Mononuclear cell (primary cell): Measurements from ENCODE around the gene TMEM119. TPM values are rescaled to one million over a fixed set of nuclear protein-coding genes. Genes with fewer than 3 reads are reported as not detected.
"Not testable (repeated sequence)": the region's sequence is repeated elsewhere in the genome, so short reads cannot be mapped to it uniquely, and the experiment has no call there.

Experiments
- H3K27me3 ChIP-seq: 2 replicates; pipeline ENCODE4 v1.6.0; 2011; ENCODE audit warnings: low read length, control low read depth; ENCODE audit not compliant: insufficient read depth
- H3K4me1 ChIP-seq: 2 replicates; pipeline ENCODE4 v1.5.1; 2011; ENCODE audit warnings: mild to moderate bottlenecking, low read length, control low read depth; ENCODE audit not compliant: insufficient read depth
- H3K4me3 ChIP-seq: 2 replicates; pipeline ENCODE4 v1.5.1; 2011; ENCODE audit warnings: mild to moderate bottlenecking, low read length, moderate library complexity
- H3K9me3 ChIP-seq: 2 replicates; pipeline ENCODE4 v1.5.1; 2011; ENCODE audit warnings: low read depth, mild to moderate bottlenecking, control low read depth, low read length
- total RNA-seq: library from RNA; depleted of rRNA; stranded (reverse); fragments of >200 nt; gene quantifications from one replicate; pipeline ENCODE4 v1.2.3, GENCODE V29; 2012

The TMEM119 gene
- total RNA-seq, 1 donor = 1.4 TPM

GRCh38 chr12:108563136-108563803 is 34.6 kb downstream of the TMEM119 start:
- Histone ChIP-seq H3K4me1 (peaks cover 64% of the 10 kb centered on the region), H3K4me3 (peak overlapping the region; percentile 97), H3K27me3 (no peaks in the 10 kb centered on the region), H3K9me3 (no peaks in the 10 kb centered on the region)

DNA sequence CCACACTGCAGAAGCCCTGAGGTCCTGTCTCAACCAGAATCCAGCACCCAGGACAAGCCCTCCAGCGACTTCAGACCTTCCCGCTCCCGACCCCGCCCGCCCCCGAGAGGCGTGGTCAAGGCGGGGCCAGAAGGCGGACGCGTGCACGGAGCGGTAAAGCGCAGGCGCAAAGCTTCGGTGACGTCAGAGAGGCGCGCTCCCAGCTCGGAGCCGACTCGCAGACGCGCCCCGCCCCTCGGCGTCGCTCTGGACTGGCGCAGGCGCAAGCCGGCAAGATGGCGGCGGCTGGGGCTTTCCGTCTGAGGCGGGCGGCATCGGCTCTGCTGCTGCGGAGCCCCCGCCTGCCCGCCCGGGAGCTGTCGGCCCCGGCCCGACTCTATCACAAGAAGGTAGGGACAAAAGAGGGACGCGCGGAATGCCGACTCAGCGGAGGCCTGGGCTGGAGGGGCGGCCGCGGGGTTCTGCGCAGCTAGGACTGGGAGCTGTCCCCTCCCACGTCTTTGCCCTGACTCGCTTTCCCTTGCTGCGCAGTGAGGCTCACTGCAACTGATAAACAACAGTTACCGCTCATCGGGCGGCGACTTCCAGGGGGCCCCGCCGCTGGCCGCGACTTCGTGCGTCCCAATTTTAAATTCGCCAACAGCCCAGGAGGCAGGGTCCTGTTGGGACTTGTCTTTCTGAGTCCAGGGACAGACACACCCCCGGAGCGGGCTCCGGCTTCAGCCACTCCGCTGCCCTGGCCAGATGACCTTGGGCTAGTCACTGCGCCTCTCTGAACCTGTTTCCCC is 35.3 kb downstream of the TMEM119 start, which contains the start of gene ISCU:
TSS of gene ISCU (plus strand) at position 249 of the 788 bp plus-strand sequence. CDS start at position 276, 27 bp downstream.
- Histone ChIP-seq H3K27me3 (no peaks in the 10 kb centered on the region), H3K4me3 (peak within 1 kb of the TSS; percentile 97), H3K9me3 (no peaks in the 10 kb centered on the region), H3K4me1 (peaks cover 64% of the 10 kb centered on the region)

DNA sequence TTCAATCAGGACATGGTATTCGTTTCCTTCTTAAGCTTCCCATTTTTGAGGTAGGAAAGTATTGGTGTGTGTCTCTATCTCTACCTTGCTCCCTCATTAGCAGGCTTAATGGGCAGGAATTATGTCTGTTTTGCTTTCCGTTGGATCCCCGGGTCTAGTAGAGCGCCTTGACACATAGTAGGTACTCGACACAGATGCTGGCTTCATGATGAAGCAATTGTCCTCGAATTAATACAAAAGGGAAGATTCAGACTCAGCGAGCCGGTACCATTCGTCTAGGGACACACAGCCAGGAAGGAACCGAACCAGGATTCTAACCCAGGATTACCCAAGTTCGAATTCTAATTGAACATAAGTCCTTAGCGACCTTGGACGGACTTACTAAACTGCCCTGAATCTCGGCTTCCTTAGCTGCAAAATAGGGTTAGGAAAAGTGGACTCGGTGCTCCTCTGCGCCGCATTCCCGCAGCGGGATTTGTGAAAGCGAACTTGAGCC is 36.0 kb downstream of the TMEM119 start:
- H3K9me3 ChIP-seq = no peaks in the 10 kb centered on the region
- H3K27me3 ChIP-seq = no peaks in the 10 kb centered on the region
- peaks cover 60% of the 10 kb centered on the region for H3K4me1 ChIP-seq
- H3K4me3 ChIP-seq = peak overlapping the region; percentile 97

- Histone ChIP-seq H3K4me1 (peaks cover 58% of the 10 kb centered on the region), H3K9me3 (no peaks in the 10 kb centered on the region), H3K27me3 (no peaks in the 10 kb centered on the region), H3K4me3 (peak within 1 kb of the TSS; percentile 97)
Measured at GRCh38 chr12:108560752-108561719, 36.8 kb downstream of the TMEM119 start, which contains the start of gene SART3. SART3 (minus strand) TSS chr12:108561173; CDS start chr12:108561154, 19 bp downstream.

GRCh38 chr12:108560321-108560721 is 37.6 kb downstream of the TMEM119 start:
- no peaks in the 10 kb centered on the region for H3K9me3 ChIP-seq
- no peaks in the 10 kb centered on the region for H3K27me3 ChIP-seq
- H3K4me1 ChIP-seq = peaks cover 58% of the 10 kb centered on the region
- peak overlapping the region; percentile 97 for H3K4me3 ChIP-seq

DNA sequence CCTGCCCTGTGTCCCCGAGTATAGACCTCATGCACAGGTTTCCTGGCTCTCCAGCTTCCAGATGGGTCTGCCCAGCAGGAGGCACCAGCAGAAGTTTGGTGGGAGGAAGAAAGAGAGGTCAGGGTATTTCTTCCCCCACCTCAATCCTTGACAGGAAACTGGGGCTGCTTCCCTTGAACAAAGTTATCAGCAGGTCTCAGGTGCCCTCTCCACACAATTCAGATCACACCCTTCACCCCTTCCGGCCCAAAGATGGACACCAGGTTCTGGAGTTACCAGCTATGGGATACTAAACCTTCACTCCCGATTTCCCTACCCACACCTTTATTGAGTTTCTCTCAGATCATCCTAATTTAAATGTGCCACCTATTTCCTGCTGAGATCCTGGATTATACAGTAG is 38.1 kb downstream of the TMEM119 start:
- H3K4me3 ChIP-seq = no peak overlapping the region
- H3K27me3 ChIP-seq = no peaks in the 10 kb centered on the region
- no peaks in the 10 kb centered on the region for H3K9me3 ChIP-seq
- H3K4me1 ChIP-seq = peaks cover 60% of the 10 kb centered on the region

DNA sequence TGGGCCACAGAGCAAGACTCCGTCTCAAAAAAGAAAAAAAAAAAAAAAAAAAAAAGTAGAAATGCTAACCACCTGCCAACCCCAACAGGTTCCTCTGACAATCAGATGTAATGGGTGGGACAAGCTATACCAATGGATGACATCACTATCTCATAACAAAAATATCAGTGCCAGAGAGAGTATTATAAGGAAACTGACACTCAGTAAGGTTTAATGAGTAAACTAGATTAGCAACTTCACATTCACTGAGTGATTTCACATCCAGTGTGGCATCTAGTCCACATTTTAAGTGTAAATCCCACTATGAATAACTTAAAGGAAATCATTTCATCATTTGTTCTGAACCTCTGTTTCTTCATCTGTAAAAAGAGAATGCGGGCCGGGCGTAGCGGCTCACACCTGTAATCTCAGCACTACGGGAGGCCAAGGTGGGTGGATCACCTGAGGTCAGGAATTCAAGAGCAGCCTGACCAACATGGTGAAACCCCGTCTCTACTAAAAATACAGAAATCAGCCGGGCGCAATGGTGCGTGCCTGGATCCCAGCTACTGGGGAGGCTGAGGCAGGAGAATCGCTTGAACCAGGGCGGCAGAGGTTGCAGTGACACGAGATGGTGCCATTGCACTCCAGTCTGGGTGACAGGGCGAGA is 38.8 kb downstream of the TMEM119 start:
- Histone ChIP-seq H3K4me1 (peaks cover 60% of the 10 kb centered on the region), H3K9me3 (no peaks in the 10 kb centered on the region), H3K27me3 (no peaks in the 10 kb centered on the region), H3K4me3 (no peak overlapping the region)

DNA sequence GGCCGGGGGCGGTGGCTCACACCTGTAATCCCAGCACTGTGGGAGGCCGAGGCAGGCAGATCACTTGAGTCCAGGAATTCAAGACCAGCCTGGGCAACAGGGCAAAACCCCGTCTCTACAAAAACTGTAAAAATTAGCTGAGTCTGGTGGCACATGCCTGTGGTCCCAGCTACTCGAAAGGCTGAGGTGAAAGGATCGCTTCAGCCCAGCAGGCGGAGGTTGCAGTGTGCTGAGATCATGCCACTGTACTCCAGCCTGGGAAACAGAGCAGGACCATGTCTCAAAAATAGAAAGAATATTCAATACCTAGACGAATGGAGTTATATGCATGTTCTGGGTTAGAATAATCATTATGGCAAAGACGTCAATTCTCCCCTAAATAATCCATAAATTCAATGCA is 42.5 kb downstream of the TMEM119 start:
- not testable (repeated sequence) for H3K27me3 ChIP-seq, H3K4me3 ChIP-seq, H3K9me3 ChIP-seq
- H3K4me1 ChIP-seq = peaks cover 48% of the 10 kb centered on the region

GRCh38 chr12:108553799-108554198 is 44.1 kb downstream of the TMEM119 start:
- peaks cover 44% of the 10 kb centered on the region for H3K4me1 ChIP-seq
- no peaks in the 10 kb centered on the region for H3K9me3 ChIP-seq
- no peak overlapping the region for H3K4me3 ChIP-seq
- H3K27me3 ChIP-seq = no peaks in the 10 kb centered on the region

DNA sequence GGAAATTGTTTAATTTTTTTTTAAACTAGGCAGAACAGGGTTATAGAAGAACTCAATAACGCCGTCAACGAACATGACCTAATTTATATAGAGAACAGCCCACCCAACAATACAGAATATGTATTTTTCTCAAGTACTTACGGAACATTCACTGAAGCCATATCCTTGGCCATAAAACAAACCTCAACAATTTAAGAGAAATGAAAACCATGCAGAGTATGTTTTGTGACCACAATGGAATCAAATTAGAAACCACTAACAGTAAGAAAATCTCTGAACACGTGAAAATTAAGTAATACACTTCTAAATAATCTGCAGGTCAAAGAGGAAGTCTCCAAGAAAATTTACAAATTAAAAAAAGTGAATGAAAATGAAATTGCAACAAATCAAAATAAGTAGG is 46.3 kb downstream of the TMEM119 start:
- no peak overlapping the region for H3K4me3 ChIP-seq
- H3K27me3 ChIP-seq = no peaks in the 10 kb centered on the region
- H3K4me1 ChIP-seq = peaks cover 36% of the 10 kb centered on the region
- H3K9me3 ChIP-seq = no peaks in the 10 kb centered on the region

DNA sequence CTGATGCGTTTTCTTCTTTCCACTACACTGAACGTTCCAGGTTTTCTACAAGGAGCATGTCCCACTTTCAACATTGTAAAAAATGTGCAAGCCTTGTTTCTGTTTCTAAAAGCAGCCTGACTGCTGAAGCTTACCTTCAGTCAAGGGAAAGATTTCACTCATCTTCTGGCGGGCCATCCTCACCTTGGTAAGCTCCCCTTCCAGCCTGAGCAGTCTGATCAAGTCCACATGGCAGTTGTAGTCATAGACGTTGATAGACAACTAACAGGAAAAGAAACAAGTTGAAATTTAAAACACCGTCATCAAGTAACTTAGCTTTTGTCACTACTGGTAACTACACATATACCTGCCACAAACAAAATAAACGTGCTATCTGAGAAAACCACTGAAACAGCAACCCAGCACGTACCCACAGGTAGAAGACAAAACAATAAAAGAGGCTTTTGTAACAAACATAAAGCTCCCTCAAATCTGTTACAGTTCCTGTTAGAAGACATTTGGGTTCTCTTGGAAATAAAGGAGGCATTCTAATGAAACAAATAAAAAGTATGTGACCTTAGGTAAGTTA is 48.8 kb downstream of the TMEM119 start:
- H3K4me3 ChIP-seq = no peak overlapping the region

DNA sequence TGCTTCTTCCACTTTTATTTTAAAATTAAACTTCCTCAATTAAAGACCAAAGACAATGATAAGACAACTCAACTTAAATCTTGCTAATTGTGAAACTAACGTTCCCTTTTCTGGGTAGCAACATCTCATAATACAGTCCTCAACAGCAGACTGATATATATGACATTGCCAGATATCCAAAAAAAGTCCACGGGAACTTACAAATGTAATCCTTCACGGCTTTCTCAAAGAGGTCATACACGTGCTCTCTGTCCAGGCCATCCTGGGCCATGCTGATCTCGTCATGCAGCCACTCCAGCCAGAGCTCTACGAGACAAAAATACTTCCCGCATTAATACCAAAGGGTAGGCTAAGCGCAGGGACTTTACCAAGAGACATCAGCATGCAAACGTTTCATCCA is 50.2 kb downstream of the TMEM119 start:
- Histone ChIP-seq H3K4me3 (no peak overlapping the region), H3K4me1 (peaks cover 22% of the 10 kb centered on the region), H3K9me3 (no peaks in the 10 kb centered on the region), H3K27me3 (no peaks in the 10 kb centered on the region)

More for the DNA sequence above, 48.8 kb downstream of the TMEM119 start:
- H3K4me1 ChIP-seq = peaks cover 25% of the 10 kb centered on the region
- H3K27me3 ChIP-seq = no peaks in the 10 kb centered on the region
- no peaks in the 10 kb centered on the region for H3K9me3 ChIP-seq

GRCh38 chr12:108543652-108544051 is 54.2 kb downstream of the TMEM119 start:
- peaks cover 19% of the 10 kb centered on the region for H3K4me1 ChIP-seq
- H3K4me3 ChIP-seq = no peak overlapping the region
- no peaks in the 10 kb centered on the region for H3K27me3 ChIP-seq
- H3K9me3 ChIP-seq = no peaks in the 10 kb centered on the region

DNA sequence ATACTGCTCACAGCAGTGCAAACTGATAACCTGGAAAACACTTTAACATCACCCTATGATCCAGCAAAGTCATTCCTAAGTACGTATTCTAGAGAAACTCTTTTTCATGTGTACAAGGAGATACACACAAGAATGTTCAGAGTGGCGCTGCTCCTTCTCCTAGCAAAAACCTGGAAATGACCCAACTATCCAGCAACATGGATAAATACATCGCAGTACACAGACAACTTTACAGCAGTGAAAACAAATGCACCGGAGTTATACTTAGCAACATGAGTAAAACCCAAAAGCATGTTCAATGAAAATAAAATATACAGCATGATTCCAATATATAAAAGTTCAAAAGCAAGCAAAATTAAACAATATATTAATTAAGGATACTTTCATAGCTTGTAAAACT is 55.6 kb downstream of the TMEM119 start:
- Histone ChIP-seq H3K27me3 (no peaks in the 10 kb centered on the region), H3K4me1 (peaks cover 14% of the 10 kb centered on the region), H3K4me3 (no peak overlapping the region), H3K9me3 (no peaks in the 10 kb centered on the region)
